Measurements from ENCODE around the gene MATCAP1.

GRCh38 chr16:67161595-67162058 is 22.1 kb downstream of the MATCAP1 start:
- TF ChIP-seq POLR2A (IDR thresholded peaks at IDR 0.05) (peak in 1 of 2 donors; percentile 30), CTCF (IDR thresholded peaks at IDR 0.05) (no peak)
